ENCODE results near the gene SLIT2. TPM values are rescaled to one million over a fixed set of nuclear protein-coding genes. Genes with fewer than 3 reads are reported as not detected.

SLIT2 gene
- total RNA-seq, 6 donors from 2014 or later = 35.1 to 102 (median 53.3) TPM

DNA sequence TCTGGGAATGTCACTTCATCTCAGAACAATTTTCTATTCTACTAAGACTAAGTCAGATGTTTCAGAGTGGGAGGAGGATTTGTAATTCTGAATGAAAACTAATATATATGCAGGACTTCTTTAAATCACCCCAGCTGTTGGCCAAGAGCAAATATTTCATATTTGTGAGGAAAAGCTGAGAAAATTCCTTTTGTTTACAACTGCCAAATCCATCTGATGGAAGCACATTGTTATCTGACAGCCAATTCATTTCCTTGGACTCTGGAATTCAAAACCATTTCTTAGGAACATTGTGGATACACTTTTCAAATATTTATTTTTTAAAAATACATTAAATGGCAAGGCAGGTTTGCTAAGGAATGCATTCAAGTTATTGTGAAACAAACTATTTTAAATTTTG, 8.0 kb downstream of the SLIT2 start:
- no peak overlapping the region for H3K27ac ChIP-seq
- TF ChIP-seq, protein P1, sequence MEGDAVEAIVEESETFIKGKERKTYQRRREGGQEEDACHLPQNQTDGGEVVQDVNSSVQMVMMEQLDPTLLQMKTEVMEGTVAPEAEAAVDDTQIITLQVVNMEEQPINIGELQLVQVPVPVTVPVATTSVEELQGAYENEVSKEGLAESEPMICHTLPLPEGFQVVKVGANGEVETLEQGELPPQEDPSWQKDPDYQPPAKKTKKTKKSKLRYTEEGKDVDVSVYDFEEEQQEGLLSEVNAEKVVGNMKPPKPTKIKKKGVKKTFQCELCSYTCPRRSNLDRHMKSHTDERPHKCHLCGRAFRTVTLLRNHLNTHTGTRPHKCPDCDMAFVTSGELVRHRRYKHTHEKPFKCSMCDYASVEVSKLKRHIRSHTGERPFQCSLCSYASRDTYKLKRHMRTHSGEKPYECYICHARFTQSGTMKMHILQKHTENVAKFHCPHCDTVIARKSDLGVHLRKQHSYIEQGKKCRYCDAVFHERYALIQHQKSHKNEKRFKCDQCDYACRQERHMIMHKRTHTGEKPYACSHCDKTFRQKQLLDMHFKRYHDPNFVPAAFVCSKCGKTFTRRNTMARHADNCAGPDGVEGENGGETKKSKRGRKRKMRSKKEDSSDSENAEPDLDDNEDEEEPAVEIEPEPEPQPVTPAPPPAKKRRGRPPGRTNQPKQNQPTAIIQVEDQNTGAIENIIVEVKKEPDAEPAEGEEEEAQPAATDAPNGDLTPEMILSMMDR (IDR thresholded peaks at IDR 0.05) = no peak
- no peak for TF ChIP-seq POLR2AphosphoS5 (IDR thresholded peaks at IDR 0.05)
- TF ChIP-seq EP300 (IDR thresholded peaks at IDR 0.05) = no peak
- no peak overlapping the region for H3K4me3 ChIP-seq
- DNase-seq (no peak), ATAC-seq (ENCODE audit: low FRiP score in 2 of 2) (no peak)
- no peaks in the 10 kb centered on the region for H3K36me3 ChIP-seq
- peaks cover 0 to 6% (median 3%) of the 10 kb centered on the region in 4 donors for H3K4me1 ChIP-seq
- H3K27me3 ChIP-seq = peaks cover 0 to 6% (median 2%) of the 10 kb centered on the region in 4 donors
- no peaks in the 10 kb centered on the region for H3K9me3 ChIP-seq

DNA sequence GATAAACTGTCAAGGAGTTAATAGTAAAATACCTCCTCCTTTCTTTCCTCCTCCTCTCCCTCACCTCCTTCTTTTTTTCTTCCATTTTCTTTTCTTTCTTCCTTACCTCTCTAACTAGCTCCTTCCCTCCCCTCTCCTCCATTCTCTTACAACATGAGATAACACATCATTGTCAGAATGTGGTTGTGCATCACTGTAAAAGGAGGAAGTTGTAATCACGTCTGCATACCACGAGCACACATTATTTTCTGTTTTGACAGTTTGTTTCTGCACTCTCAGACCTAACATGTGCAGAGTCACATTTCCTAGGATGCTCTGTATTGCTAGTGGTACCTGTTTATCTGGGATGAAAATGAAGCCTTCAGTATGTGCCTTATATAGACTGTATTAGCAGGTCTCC, 9.1 kb downstream of the SLIT2 start:
- WGBS, 2 donors = 19 to 28% methylated on average over 2 of the region's 2 CpGs
- H3K9me3 ChIP-seq = no peaks in the 10 kb centered on the region
- ATAC-seq (ENCODE audit: low FRiP score in 2 of 2) = no peak

DNA sequence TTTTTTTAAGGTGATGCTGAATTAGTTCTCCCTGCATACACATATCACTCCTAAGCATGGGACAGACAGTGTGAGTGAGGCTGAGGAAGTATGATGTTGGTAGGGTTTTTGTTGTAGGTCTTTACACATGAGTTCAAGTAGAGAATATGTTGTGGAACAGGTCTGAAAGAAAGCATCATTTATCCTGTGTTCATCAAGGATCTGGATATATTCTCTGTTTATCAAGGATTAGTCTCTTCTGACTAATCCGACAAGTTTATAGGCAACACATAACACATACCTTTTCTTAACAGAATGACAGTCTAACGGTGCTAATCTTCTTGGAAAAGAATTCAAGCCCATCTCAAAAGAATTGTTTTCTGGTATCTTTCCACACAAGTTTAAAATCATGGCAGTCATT, 10.5 kb downstream of the SLIT2 start:
- Histone ChIP-seq H3K9me3 (no peaks in the 10 kb centered on the region), H3K4me1 (no peaks in the 10 kb centered on the region), H3K4me3 (no peak overlapping the region), H3K27ac (no peak overlapping the region), H3K27me3 (no peaks in the 10 kb centered on the region), H3K36me3 (no peaks in the 10 kb centered on the region)
- TF ChIP-seq, protein P1 (IDR thresholded peaks at IDR 0.05) = no peak
- ATAC-seq (ENCODE audit: low FRiP score in 2 of 2) (no peak), DNase-seq (no peak)
- WGBS, 2 donors = 83 to 84% methylated on average over 2 of the region's 2 CpGs

More for the DNA sequence above, 9.1 kb downstream of the SLIT2 start:
- Histone ChIP-seq H3K27ac (no peak overlapping the region), H3K36me3 (no peaks in the 10 kb centered on the region), H3K4me3 (no peak overlapping the region), H3K4me1 (no peaks in the 10 kb centered on the region), H3K27me3 (no peaks in the 10 kb centered on the region)
- DNase-seq = no peak
- no peak for TF ChIP-seq POLR2AphosphoS5 (IDR thresholded peaks at IDR 0.05)
- TF ChIP-seq EP300 (IDR thresholded peaks at IDR 0.05) = no peak
- TF ChIP-seq, protein P1 (IDR thresholded peaks at IDR 0.05) = no peak
- TF ChIP-seq POLR2A (IDR thresholded peaks at IDR 0.05) = no peak

DNA sequence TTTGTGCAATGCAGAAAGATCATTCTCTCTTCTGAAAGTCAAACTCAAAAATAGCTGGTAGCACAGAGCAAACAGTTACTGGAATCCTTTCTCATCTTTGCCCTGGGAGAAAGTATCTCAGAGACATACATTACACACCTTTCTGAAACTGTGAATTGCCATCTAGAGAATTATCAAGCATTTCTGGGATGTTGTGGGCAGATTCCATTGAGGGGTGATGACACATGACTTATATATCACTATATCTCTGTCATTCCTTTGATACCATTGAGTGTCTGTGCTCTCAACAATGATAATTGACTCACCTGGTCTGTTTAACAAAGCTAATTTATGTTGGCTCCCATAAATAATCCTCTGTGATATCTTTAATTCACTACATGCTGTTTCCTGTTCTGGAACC, 13.0 kb downstream of the SLIT2 start:
- no peaks in the 10 kb centered on the region for H3K9me3 ChIP-seq
- H3K4me3 ChIP-seq = no peak overlapping the region
- no peaks in the 10 kb centered on the region for H3K27me3 ChIP-seq
- H3K27ac ChIP-seq = peak overlapping the region in 1 of 4 donors; percentile 32
- H3K4me1 ChIP-seq = no peaks in the 10 kb centered on the region
- no peak for ATAC-seq (ENCODE audit: low FRiP score in 2 of 2)
- no peaks in the 10 kb centered on the region for H3K36me3 ChIP-seq
- TF ChIP-seq POLR2AphosphoS5 (IDR thresholded peaks at IDR 0.05) = no peak
- DNase-seq = no peak

DNA sequence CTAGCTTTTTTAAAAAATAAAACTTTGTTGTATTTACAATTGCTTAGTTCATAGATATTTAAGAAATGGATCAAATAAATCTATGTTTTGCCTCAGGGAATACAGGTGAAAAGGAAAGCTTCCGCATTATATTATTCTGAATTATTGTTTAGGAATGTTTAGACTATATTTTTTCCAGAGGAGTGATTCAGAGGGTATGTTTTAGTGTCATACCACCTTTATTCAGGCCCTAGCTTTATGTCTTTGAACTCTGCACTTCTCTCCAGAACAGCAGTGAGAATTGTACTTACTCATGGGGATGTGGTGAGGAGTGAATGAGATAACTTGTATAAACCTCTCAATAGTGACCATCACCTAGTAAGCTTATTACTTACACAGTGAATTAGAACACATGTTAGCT, 14.0 kb downstream of the SLIT2 start:
- no peak overlapping the region for H3K4me3 ChIP-seq
- no peaks in the 10 kb centered on the region for H3K4me1 ChIP-seq
- TF ChIP-seq, protein P1 (IDR thresholded peaks at IDR 0.05) = no peak
- TF ChIP-seq POLR2A (IDR thresholded peaks at IDR 0.05) = no peak
- no peak for TF ChIP-seq EP300 (IDR thresholded peaks at IDR 0.05)
- no peak for TF ChIP-seq POLR2AphosphoS5 (IDR thresholded peaks at IDR 0.05)
- no peaks in the 10 kb centered on the region for H3K9me3 ChIP-seq
- no peaks in the 10 kb centered on the region for H3K27me3 ChIP-seq
- H3K27ac ChIP-seq = no peak overlapping the region
- no peaks in the 10 kb centered on the region for H3K36me3 ChIP-seq
- WGBS, 2 donors = 96 to 98% methylated on average over 1 of the region's 1 CpG
- DNase-seq (no peak), ATAC-seq (ENCODE audit: low FRiP score in 2 of 2) (peak in 1 of 2 donors; percentile 15)
